Urinary bladder (tissue), 4 donors: ENCODE results near the gene VSX2. TPM values are rescaled to one million over a fixed set of nuclear protein-coding genes. Genes with fewer than 3 reads are reported as not detected.

Experiments used
- DNase-seq: peaks from one replicate; pipeline ENCODE4 v3.0.0-alpha.2; 2015; ENCODE audit errors: extremely low spot score
- H3K27ac ChIP-seq: one replicate; pipeline ENCODE4 v1.5.1; 2013; ENCODE audit warnings: low read depth, mild to moderate bottlenecking, moderate library complexity
- H3K36me3 ChIP-seq: one replicate; pipeline ENCODE4 v1.6.1; 2013; ENCODE audit warnings: mild to moderate bottlenecking, moderate library complexity; ENCODE audit not compliant: insufficient read depth
- H3K4me1 ChIP-seq: one replicate; pipeline ENCODE4 v1.6.1; 2013; ENCODE audit warnings: mild to moderate bottlenecking, moderate library complexity; ENCODE audit not compliant: insufficient read depth
- H3K4me3 ChIP-seq: one replicate; pipeline ENCODE4 v1.5.1; 2013; ENCODE audit warnings: low read depth, low read length
- WGBS: extraction: QIAGEN DNeasy Blood & Tissue Kit; methylation state at CpG from one replicate; pipeline ENCODE4 v1.1.7; 2013; 5-methylcytosine and 5-hydroxymethylcytosine counted together
- polyA plus RNA-seq: library from polyadenylated mRNA; stranded (reverse); fragments of 200-250 nt; gene quantifications from one replicate; pipeline ENCODE4 v1.2.3, GENCODE V29; 2013
- total RNA-seq: library from RNA; depleted of rRNA; stranded (reverse); fragments of >200 nt; gene quantifications from one replicate; pipeline ENCODE4 v1.2.3, GENCODE V29; 2014
- donor health status: healthy with polysubstance abuse.
- donor health status: healthy.

VSX2 gene
- total and polyA plus RNA-seq, 2 donors = not detected

DNA sequence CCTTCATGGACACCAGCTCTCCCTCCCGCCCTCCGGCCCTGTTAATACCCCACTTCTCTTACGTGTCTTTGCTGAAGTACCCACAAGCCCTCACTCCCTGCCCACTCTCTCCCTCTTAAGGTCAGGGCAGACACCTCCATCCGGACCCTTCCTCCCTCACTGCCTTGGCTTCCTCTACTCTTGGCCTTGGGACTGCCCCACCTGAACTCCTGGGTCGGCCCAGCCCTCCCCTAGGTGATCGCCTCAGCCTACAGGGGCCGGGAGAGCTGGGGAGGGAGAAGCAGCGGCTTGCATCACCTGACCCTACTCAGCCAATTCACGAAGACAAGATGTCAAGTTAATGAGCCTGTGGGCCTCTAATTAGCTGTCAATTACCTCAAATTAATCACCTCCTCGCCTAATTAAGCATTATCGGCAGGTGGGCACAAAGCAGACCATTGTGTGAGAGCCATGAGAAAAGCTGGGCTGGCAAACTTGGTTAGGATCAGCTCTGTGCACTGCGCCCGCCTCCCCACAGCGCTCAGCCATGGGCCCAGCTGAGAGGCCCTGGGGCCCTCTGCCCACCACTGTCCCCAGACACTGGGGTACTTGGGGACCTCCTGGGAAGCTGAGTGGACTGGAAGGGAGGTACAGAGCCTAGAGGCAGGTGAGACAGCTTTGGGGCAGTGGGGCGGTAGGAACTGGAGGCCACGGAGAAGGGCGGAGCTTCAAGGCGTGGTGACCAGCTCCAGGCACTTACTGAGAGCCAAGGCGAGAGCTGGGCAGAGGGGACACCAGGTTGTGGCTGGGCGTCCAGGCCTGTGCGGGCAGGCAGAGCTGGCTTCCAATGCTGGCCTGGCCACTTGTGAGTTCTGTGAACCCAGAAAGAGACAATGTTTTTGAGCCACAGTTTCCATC lies 25.1 kb upstream of the VSX2 start:
- Histone ChIP-seq H3K36me3 (no peaks in the 10 kb centered on the region), H3K27ac (no peak overlapping the region), H3K4me1 (no peaks in the 10 kb centered on the region), H3K4me3 (no peak overlapping the region)
- WGBS = 67% methylated on average over 21 of the region's 21 CpGs
- no peak for DNase-seq

DNA sequence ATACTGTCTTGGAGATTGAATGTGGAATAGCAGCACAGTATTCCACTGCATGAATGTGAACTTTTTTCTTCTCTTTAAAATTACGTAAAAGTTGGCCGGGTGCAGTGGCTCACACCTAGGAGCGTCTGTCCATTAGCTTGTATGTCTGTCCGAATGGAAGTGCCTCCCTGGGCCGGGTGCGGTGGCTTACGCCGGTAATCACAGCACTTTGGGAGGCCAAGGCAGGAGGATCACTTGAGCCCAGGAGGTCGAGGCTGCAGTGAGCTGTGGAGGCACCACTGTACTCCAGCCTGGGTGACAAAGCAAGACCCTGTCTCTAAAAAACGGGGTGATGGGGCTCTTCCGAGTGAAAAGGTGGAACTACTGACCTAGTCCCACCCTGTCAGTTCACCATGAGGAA lies 22.6 kb upstream of the VSX2 start:
- H3K4me1 ChIP-seq = no peaks in the 10 kb centered on the region
- no peak overlapping the region for H3K27ac ChIP-seq
- 90% methylated on average over 11 of the region's 11 CpGs for WGBS
- H3K36me3 ChIP-seq = no peaks in the 10 kb centered on the region
- H3K4me3 ChIP-seq = no peak overlapping the region
- no peak for DNase-seq

- no peak for DNase-seq
- H3K4me3 ChIP-seq = no peak overlapping the region
- H3K27ac ChIP-seq = no peak overlapping the region
- no peaks in the 10 kb centered on the region for H3K4me1 ChIP-seq
- H3K36me3 ChIP-seq = no peaks in the 10 kb centered on the region
- WGBS = 12% methylated on average over 40 of the region's 40 CpGs
These were observed 21.4 kb upstream of the VSX2 start for GRCh38 chr14:74217672-74218448.

DNA sequence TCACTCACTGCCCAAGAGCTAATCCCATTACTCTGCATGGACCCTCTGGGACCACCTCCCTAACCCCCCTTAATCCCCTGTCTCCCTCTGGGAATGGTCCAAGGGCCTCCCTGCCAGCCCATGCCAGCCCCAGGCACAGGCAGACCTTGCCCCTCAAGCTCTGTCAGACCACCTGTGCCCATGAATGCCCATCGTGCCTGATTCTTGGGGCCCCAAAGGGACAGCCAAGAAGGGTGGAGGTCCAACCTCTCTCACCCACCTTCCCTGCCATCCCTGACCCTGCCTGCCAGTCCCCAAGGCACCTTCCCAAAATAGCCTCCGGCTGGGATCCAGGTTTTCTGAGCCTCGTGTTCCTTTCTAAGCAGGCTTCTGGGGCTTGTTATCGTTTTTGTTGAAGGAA lies 20.8 kb upstream of the VSX2 start:
- Histone ChIP-seq H3K27ac (no peak overlapping the region), H3K4me3 (no peak overlapping the region), H3K4me1 (no peaks in the 10 kb centered on the region), H3K36me3 (no peaks in the 10 kb centered on the region)
- no peak for DNase-seq
- 60% methylated on average over 4 of the region's 4 CpGs for WGBS

GRCh38 chr14:74219277-74220205 lies 19.7 kb upstream of the VSX2 start:
- Histone ChIP-seq H3K4me1 (no peaks in the 10 kb centered on the region), H3K4me3 (no peak overlapping the region), H3K36me3 (no peaks in the 10 kb centered on the region), H3K27ac (no peak overlapping the region)
- 65% methylated on average over 13 of the region's 13 CpGs for WGBS
- no peak for DNase-seq

DNA sequence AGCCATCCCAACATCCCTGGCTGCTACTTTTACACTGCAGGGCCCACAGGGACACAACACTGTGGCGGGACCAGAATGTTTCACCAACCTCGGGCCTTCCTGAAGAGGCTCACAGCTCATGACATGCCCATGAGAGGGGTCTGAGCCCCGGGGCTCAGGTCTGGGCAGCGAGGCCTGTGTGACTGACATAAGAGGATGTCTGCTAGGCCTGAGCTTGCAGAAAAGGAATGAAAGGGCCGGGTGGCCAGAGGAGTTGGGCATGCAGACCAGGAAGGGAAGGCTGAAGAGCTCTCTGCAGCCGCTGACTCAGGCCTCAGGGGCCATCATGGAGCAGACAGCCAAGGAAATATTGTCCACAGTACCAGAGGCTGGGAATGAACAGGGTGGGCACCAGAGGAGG lies 18.3 kb upstream of the VSX2 start:
- Histone ChIP-seq H3K27ac (no peak overlapping the region), H3K4me1 (no peaks in the 10 kb centered on the region), H3K4me3 (no peak overlapping the region), H3K36me3 (no peaks in the 10 kb centered on the region)
- WGBS = 85% methylated on average over 6 of the region's 6 CpGs
- no peak for DNase-seq

GRCh38 chr14:74221741-74222140 lies 17.5 kb upstream of the VSX2 start:
- H3K4me1 ChIP-seq = no peaks in the 10 kb centered on the region
- no peak overlapping the region for H3K4me3 ChIP-seq
- H3K36me3 ChIP-seq = no peaks in the 10 kb centered on the region
- no peak overlapping the region for H3K27ac ChIP-seq
- no peak for DNase-seq
- WGBS = 86% methylated on average over 7 of the region's 7 CpGs

DNA sequence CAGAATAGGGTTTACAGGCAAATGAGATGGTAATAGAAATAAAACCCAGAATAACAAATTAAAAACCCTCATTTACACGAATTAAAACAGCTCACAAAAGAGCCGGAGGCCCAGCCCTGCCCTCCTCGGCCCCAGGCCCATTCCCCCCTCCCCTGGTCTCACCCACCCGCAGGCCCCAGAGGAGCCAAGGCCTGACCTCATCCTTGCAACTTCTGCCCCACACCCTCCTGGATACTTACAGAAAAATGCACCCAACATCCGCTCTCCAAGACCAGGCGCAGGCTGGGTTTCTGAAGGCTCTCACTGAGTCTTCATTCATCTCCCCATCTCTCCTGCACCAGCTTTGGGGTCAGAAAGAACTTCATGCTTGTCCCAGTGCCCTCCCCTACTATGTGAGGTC lies 16.2 kb upstream of the VSX2 start:
- DNase-seq = no peak
- H3K4me3 ChIP-seq = no peak overlapping the region
- H3K27ac ChIP-seq = no peak overlapping the region
- no peaks in the 10 kb centered on the region for H3K4me1 ChIP-seq
- no peaks in the 10 kb centered on the region for H3K36me3 ChIP-seq
- 68% methylated on average over 6 of the region's 6 CpGs for WGBS

DNA sequence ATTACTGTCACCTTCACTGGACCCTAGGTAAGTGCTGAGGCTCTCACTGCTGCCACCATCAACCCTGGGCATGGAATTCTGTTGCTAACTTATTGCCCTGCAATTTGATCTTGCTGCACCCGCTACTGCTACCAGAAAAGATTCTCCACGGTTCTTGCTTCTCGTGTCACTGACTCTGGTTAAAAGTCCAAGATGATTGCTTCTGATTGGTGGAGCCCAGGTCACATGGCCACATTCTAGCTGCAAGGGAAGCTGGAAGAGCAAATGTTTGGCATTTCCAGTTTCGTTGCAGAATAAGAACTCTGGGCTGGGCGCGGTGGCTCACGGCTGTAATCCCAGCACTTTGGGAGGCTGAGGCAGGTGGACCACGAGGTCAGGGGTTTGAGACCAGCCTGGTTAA lies 7.5 kb upstream of the VSX2 start:
- DNase-seq = no peak
- Histone ChIP-seq H3K4me1 (no peaks in the 10 kb centered on the region), H3K4me3 (no peak overlapping the region), H3K27ac (no peak overlapping the region), H3K36me3 (no peaks in the 10 kb centered on the region)
- WGBS = 83% methylated on average over 8 of the region's 8 CpGs

- 66% methylated on average over 4 of the region's 4 CpGs for WGBS
- no peak overlapping the region for H3K4me3 ChIP-seq
- H3K4me1 ChIP-seq = peaks cover under 1% of the 10 kb centered on the region
- H3K27ac ChIP-seq = no peak overlapping the region
- H3K36me3 ChIP-seq = no peaks in the 10 kb centered on the region
- DNase-seq = no peak
These were observed 4.2 kb upstream of the VSX2 start for GRCh38 chr14:74235017-74235416.

DNA sequence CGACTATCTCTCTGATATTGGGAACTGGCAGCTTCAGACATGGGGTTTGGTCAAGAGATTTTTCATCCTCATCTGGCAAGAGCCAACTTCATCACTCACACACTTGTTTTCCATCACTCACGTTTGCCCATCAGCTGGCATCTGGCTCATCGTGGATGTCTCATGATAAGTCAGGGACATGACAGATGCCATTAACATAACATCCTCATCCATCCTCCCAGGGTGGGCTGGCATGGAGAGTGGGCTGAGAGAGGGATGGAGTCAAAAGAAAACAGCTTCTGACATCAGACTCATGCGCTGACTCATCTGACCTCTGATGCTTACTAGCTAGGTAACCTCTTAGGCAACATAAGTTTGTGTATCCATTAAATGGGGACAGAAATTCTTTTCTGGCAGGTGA lies 1.8 kb upstream of the VSX2 start:
- DNase-seq = no peak
- WGBS = 82% methylated on average over 4 of the region's 4 CpGs
- Histone ChIP-seq H3K4me3 (no peak overlapping the region), H3K4me1 (peaks cover 2% of the 10 kb centered on the region), H3K36me3 (no peaks in the 10 kb centered on the region), H3K27ac (no peak overlapping the region)

DNA sequence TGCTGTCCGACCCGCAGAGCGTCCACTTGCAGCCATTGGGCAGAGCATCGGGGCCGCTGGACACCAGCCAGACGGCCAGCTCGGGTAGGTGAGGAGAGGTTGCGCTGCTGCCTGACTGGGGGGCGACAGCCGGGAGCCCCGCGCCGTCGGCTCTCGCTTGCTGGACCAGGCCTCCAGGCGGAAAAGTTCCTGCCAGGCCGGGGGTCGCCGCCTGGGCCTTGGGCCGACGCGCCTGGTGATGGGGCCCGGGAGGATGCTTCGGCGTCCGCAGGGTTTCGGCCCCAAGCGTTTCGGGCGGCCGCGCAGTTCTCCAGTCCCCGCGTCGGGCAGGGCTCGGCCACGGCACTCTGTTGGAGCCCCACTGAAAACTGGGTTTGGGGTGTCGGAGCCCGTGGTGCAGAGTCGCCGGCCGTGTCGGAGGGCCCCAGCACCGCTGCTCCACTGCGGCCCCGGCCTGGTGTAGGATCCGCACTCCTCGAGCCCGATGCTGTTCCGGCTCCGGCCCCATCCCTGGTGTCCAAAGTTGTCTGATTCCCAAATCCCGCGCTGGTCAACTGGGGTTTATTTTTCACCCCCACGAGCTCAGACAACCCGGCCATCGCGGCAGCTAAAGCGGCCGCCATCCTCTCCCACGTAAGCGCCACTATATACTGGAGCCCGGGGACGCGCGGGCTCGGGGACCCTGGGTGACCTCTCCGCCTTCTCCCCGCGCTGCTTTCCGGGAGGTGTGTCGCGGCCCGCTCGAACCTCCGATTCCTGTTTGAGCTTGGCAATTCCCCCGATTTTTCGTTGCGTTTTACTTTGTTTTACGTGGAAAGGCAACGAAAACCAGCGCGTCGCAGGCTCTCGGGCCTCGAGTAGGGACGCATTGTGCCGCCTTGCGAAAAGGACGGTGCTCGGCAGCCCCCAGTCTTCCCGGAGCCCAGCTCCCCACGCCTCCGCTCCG lies 872 bp downstream of the VSX2 start:
- WGBS = 3% methylated on average over 94 of the region's 94 CpGs
- Histone ChIP-seq H3K36me3 (no peaks in the 10 kb centered on the region), H3K4me1 (peaks cover 2% of the 10 kb centered on the region), H3K27ac (no peak overlapping the region), H3K4me3 (peak overlapping the region; percentile 21)
- DNase-seq = no peak
